ENCODE measurements around the gene IL1RAPL2.

IL1RAPL2 gene

DNA sequence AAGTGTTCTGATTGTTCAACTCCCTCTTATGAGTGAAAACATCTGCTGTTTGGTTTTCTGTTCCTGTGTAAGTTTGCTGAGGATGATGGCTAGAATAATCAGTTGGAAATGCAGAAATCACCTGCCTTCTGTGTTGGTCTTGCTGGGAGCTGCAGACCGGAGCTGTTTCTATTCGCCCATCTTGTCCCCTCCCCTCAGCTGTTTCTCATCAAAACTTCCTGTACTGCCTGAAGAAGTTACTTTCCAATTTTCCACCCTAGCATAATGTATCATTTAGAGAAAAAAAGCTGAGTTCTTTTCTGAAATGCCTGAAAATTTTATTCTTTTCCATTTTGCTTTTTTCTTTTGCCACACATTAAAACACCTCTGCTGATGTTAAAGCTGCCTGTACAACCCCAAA, 486.9 kb downstream of the IL1RAPL2 start:
- TF ChIP-seq TCF12 (IDR thresholded peaks at IDR 0.05; ENCODE audit: low read depth), result no peak
- no peak for TF ChIP-seq RAD21 (IDR thresholded peaks at IDR 0.05; ENCODE audit: low read depth)
- TF ChIP-seq, protein P1, sequence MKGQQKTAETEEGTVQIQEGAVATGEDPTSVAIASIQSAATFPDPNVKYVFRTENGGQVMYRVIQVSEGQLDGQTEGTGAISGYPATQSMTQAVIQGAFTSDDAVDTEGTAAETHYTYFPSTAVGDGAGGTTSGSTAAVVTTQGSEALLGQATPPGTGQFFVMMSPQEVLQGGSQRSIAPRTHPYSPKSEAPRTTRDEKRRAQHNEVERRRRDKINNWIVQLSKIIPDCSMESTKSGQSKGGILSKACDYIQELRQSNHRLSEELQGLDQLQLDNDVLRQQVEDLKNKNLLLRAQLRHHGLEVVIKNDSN (IDR thresholded peaks at IDR 0.05), result no peak
- no peak for TF ChIP-seq EGR1 (IDR thresholded peaks at IDR 0.05)
- TF ChIP-seq TEAD4 (IDR thresholded peaks at IDR 0.05), result no peak
- TF ChIP-seq YY1 (IDR thresholded peaks at IDR 0.05; ENCODE audit: low read depth), result no peak
- no peak for TF ChIP-seq CEBPB (IDR thresholded peaks at IDR 0.05)
- TF ChIP-seq, protein P2, sequence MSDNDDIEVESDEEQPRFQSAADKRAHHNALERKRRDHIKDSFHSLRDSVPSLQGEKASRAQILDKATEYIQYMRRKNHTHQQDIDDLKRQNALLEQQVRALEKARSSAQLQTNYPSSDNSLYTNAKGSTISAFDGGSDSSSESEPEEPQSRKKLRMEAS (IDR thresholded peaks at IDR 0.05), result no peak
- TF ChIP-seq ZBTB7A (IDR thresholded peaks at IDR 0.05; ENCODE audit: low read depth), result no peak
- TF ChIP-seq EP300 (IDR thresholded peaks at IDR 0.05; ENCODE audit: borderline replicate concordance), result no peak
- TF ChIP-seq FOXM1 (IDR thresholded peaks at IDR 0.05; ENCODE audit: borderline replicate concordance, low read depth), result no peak
- TF ChIP-seq CREB1 (IDR thresholded peaks at IDR 0.05; ENCODE audit: low read depth), result no peak
- TF ChIP-seq TAF1 (IDR thresholded peaks at IDR 0.05; ENCODE audit: low read depth), result no peak
- no peak for TF ChIP-seq NFIC (IDR thresholded peaks at IDR 0.05)
- TF ChIP-seq, protein P3, sequence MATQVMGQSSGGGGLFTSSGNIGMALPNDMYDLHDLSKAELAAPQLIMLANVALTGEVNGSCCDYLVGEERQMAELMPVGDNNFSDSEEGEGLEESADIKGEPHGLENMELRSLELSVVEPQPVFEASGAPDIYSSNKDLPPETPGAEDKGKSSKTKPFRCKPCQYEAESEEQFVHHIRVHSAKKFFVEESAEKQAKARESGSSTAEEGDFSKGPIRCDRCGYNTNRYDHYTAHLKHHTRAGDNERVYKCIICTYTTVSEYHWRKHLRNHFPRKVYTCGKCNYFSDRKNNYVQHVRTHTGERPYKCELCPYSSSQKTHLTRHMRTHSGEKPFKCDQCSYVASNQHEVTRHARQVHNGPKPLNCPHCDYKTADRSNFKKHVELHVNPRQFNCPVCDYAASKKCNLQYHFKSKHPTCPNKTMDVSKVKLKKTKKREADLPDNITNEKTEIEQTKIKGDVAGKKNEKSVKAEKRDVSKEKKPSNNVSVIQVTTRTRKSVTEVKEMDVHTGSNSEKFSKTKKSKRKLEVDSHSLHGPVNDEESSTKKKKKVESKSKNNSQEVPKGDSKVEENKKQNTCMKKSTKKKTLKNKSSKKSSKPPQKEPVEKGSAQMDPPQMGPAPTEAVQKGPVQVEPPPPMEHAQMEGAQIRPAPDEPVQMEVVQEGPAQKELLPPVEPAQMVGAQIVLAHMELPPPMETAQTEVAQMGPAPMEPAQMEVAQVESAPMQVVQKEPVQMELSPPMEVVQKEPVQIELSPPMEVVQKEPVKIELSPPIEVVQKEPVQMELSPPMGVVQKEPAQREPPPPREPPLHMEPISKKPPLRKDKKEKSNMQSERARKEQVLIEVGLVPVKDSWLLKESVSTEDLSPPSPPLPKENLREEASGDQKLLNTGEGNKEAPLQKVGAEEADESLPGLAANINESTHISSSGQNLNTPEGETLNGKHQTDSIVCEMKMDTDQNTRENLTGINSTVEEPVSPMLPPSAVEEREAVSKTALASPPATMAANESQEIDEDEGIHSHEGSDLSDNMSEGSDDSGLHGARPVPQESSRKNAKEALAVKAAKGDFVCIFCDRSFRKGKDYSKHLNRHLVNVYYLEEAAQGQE (IDR thresholded peaks at IDR 0.05; ENCODE audit: low read depth), result no peak

DNA sequence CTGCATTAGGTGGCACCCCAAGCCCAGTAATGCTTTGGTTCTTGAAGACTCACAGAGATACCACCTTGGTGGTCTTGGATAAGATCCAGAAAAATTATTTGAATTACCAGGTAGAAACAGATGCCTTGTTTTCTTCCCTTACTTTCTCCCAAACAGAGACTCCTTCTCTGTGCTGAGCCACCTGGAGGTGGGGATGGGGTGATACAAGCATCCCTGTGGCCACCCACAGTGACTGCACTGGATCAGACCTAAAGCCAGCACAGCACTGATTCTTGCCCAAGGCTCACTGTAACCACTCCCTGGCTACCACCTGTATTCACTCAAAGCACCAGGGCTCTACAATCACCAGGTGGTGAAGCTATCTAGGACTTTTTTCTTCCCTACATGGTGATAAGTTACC, 497.7 kb downstream of the IL1RAPL2 start:
- TF ChIP-seq, protein P2 (IDR thresholded peaks at IDR 0.05), result no peak
- TF ChIP-seq EP300 (IDR thresholded peaks at IDR 0.05; ENCODE audit: borderline replicate concordance) (no peak), TEAD4 (IDR thresholded peaks at IDR 0.05) (no peak), EGR1 (IDR thresholded peaks at IDR 0.05) (no peak), ZBTB7A (IDR thresholded peaks at IDR 0.05; ENCODE audit: low read depth) (no peak), RAD21 (IDR thresholded peaks at IDR 0.05; ENCODE audit: low read depth) (no peak), CEBPB (IDR thresholded peaks at IDR 0.05) (no peak), TAF1 (IDR thresholded peaks at IDR 0.05; ENCODE audit: low read depth) (no peak), NFIC (IDR thresholded peaks at IDR 0.05) (no peak), CREB1 (IDR thresholded peaks at IDR 0.05; ENCODE audit: low read depth) (no peak), TCF12 (IDR thresholded peaks at IDR 0.05; ENCODE audit: low read depth) (no peak), YY1 (IDR thresholded peaks at IDR 0.05; ENCODE audit: low read depth) (no peak), FOXM1 (IDR thresholded peaks at IDR 0.05; ENCODE audit: borderline replicate concordance, low read depth) (no peak)
- TF ChIP-seq, protein P3 (IDR thresholded peaks at IDR 0.05; ENCODE audit: low read depth), result no peak
- TF ChIP-seq, protein P1 (IDR thresholded peaks at IDR 0.05), result no peak

DNA sequence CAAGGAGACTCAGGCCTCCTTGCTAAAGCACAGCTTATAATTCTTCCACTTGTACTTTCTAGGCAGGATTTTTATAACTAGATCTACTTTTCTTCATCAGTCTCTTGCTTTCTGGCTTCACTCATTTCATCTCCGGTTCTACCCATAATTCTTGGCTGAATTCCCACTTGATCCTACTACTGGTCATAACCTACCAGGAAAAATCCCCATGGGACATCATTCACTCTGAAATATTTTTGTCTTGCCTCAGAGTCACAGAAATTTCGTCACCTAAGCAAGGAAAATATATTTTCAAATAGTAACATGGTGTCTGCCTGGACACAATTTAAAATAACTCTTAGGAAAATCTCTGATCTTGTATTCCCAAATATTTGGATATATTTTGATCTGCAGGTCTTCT, 532.2 kb downstream of the IL1RAPL2 start:
- TF ChIP-seq YY1 (IDR thresholded peaks at IDR 0.05; ENCODE audit: low read depth) (no peak), RAD21 (IDR thresholded peaks at IDR 0.05; ENCODE audit: low read depth) (no peak), CEBPB (IDR thresholded peaks at IDR 0.05) (no peak)
- TF ChIP-seq, protein P1 (IDR thresholded peaks at IDR 0.05), result no peak

DNA sequence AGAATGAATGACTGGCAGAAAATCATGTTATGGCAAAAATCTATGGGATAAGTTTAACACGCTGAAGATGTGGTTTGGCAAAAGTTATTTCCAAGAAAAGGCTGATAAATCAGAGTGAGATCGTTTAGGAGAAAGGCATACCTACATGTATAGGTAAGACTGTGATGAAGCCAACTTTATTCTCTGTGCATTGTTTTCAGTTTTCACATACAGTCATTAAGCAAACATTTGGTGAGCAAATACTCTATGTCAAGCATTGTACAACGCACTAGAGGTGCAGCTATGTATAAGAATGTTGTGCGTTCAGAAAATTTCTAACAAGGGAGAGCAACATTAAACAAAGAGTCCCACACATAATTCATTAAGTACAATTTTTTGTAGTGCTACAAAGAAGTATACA, 532.8 kb downstream of the IL1RAPL2 start:
- TF ChIP-seq EGR1 (IDR thresholded peaks at IDR 0.05), result no peak
- no peak for TF ChIP-seq TAF1 (IDR thresholded peaks at IDR 0.05; ENCODE audit: low read depth)
- TF ChIP-seq, protein P1 (IDR thresholded peaks at IDR 0.05), result no peak
- no peak for TF ChIP-seq TCF12 (IDR thresholded peaks at IDR 0.05; ENCODE audit: low read depth)
- TF ChIP-seq FOXM1 (IDR thresholded peaks at IDR 0.05; ENCODE audit: borderline replicate concordance, low read depth), result no peak
- no peak for TF ChIP-seq NFIC (IDR thresholded peaks at IDR 0.05)
- no peak for TF ChIP-seq CEBPB (IDR thresholded peaks at IDR 0.05)
- TF ChIP-seq RAD21 (IDR thresholded peaks at IDR 0.05; ENCODE audit: low read depth), result no peak

DNA sequence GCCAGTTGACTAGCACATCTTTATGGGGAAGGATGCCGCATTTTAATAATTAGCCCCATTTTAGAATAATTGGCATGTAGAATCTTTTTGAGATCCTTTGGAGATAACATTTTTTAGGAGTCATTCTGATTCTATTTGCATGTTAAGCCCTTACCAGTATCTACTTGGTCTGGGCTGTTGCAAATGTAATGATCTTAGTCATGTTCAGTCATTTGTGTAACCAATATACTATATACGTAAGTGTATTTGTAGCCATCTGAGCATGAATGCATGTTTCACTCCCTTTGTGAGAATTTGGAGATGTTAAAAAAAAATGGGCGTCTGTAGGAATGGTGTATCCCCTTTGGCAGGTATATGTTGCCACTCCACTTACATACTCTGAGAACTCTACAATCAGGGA, 535.4 kb downstream of the IL1RAPL2 start:
- no peak for TF ChIP-seq RAD21 (IDR thresholded peaks at IDR 0.05; ENCODE audit: low read depth)
- TF ChIP-seq YY1 (IDR thresholded peaks at IDR 0.05; ENCODE audit: low read depth), result no peak
- TF ChIP-seq, protein P3 (IDR thresholded peaks at IDR 0.05; ENCODE audit: low read depth), result no peak
- TF ChIP-seq CREB1 (IDR thresholded peaks at IDR 0.05; ENCODE audit: low read depth), result no peak
- TF ChIP-seq, protein P2 (IDR thresholded peaks at IDR 0.05), result no peak
